Colonic mucosa (tissue), 4 donors: Measurements from ENCODE around the gene LHPP. TPM values are rescaled to one million over a fixed set of nuclear protein-coding genes. Genes with fewer than 3 reads are reported as not detected.

Source experiments
- DNase-seq: peaks from one replicate; pipeline ENCODE4 v3.0.0-alpha.2; 2020
- H3K27ac ChIP-seq: fragments of 200-600 bp; one replicate; pipeline ENCODE4 v1.8.0; 2021
- H3K27me3 ChIP-seq: fragments of 200-600 bp; one replicate; pipeline ENCODE4 v1.8.0; 2021
- H3K36me3 ChIP-seq: fragments of 200-600 bp; one replicate; pipeline ENCODE4 v1.8.0; 2021
- H3K4me1 ChIP-seq: fragments of 200-600 bp; one replicate; pipeline ENCODE4 v1.8.0; 2021; ENCODE audit warnings: mild to moderate bottlenecking
- H3K4me3 ChIP-seq: fragments of 200-600 bp; one replicate; pipeline ENCODE4 v1.8.0; 2021
- H3K9ac ChIP-seq, 2 donors: one replicate each; pipeline ENCODE4 v1.7.0; 2013; ENCODE audit warnings: control low read depth in 2 of 2, low read depth in 2 of 2, low read length in 2 of 2
- H3K9me3 ChIP-seq: fragments of 200-600 bp; one replicate; pipeline ENCODE4 v1.8.0; 2021
- CTCF ChIP-seq: fragments of 200-600 bp; IDR thresholded peaks from one replicate; pipeline ENCODE4 v1.8.0; 2022; ENCODE audit warnings: antibody characterized with exemption, mild to moderate bottlenecking
- intact Hi-C: fragments of 100-400 bp; cut with DNase I; formaldehyde crosslinking; loops from one replicate; pipeline ENCODE4 v1.14.1; 2022
- total RNA-seq, 2 donors: library from RNA; stranded (reverse); fragmentation: NEBNext Ultra II Directional in 1 of 2; extraction: Animal tissue kit (Norgen Biotek cat#: 25700) in 1 of 2; gene quantifications; one replicate each; pipeline ENCODE4 v1.2.1, GENCODE V29; 2021
- donor health status: healthy.
- donor health status: DM: no; HTN: no; CAD: no.
- donor health status: DM: no; HTN: no; CAD: no.

Gene LHPP
- total RNA-seq, 2 donors from 2014 or later: 12.8 to 24.6 TPM

GRCh38 chr10:124464028-124464965, 2.7 kb downstream of the LHPP start:
- Histone ChIP-seq H3K36me3 (no peaks in the 10 kb centered on the region), H3K9ac (no peak overlapping the region), H3K27me3 (no peaks in the 10 kb centered on the region), H3K4me3 (no peak overlapping the region), H3K4me1 (no peaks in the 10 kb centered on the region), H3K9me3 (no peaks in the 10 kb centered on the region), H3K27ac (no peak overlapping the region)
- intact Hi-C loops: no loop called here
- no peak for DNase-seq
- no peak for TF ChIP-seq CTCF

- Histone ChIP-seq H3K9ac (no peak overlapping the region), H3K36me3 (no peaks in the 10 kb centered on the region), H3K9me3 (no peaks in the 10 kb centered on the region), H3K4me1 (no peaks in the 10 kb centered on the region), H3K27me3 (no peaks in the 10 kb centered on the region), H3K27ac (no peak overlapping the region), H3K4me3 (no peak overlapping the region)
- intact Hi-C loops: no loop called here
- no peak for TF ChIP-seq CTCF
- DNase-seq: peak; percentile 44
Observed at GRCh38 chr10:124465003-124465776, 3.6 kb downstream of the LHPP start.

- Histone ChIP-seq H3K27me3 (no peaks in the 10 kb centered on the region), H3K9me3 (no peaks in the 10 kb centered on the region), H3K27ac (no peak overlapping the region), H3K9ac (no peak overlapping the region), H3K4me3 (no peak overlapping the region), H3K36me3 (no peaks in the 10 kb centered on the region), H3K4me1 (no peaks in the 10 kb centered on the region)
- no peak for DNase-seq
- TF ChIP-seq CTCF: no peak
- intact Hi-C loops: no loop called here
Observed at GRCh38 chr10:124465777-124466488, 4.3 kb downstream of the LHPP start.

DNA sequence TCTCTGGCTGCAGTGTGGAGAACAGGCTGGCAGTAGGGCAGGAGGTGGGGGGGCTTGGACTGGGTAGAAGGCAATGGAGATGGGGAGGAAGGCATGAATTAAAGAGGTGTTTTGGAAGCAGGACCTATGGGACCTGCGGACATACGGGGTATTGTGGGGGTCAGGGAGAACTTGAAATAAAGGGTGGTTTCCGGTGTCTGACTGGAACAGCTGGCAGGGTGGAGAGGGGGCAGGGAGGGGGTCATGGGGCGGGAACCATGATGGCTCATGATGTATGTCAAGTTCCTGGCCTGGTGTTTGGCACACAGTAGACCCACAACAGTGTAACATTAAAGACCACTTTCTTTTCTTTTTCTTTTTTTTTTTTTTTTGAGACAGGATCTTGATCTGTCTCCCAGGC, 5.5 kb downstream of the LHPP start:
- intact Hi-C loops: no loop called here
- TF ChIP-seq CTCF: no peak
- Histone ChIP-seq H3K36me3 (no peaks in the 10 kb centered on the region), H3K4me3 (no peak overlapping the region), H3K27me3 (no peaks in the 10 kb centered on the region), H3K9ac (no peak overlapping the region), H3K4me1 (no peaks in the 10 kb centered on the region), H3K9me3 (no peaks in the 10 kb centered on the region), H3K27ac (no peak overlapping the region)
- no peak for DNase-seq

DNA sequence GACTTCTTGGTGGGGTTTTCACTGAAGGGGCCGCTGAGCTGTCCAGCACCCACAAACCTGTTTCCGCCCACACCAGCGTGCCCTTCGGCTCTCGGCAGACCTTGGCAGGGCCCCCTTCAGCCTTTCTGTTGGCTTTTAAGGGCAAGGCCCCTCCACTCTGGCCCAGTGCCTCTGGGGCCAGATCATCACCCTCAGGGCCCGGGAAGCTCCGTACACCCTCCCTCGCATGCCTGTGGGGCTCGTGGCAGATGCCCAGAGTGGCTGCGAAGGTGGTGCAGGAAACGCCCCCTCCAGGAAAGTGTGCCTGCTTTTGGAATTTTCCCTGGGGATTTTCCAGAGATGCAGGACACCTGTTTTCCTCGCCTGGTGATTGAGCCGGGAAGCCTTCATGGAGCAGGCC, 7.0 kb downstream of the LHPP start:
- Histone ChIP-seq H3K4me3 (no peak overlapping the region), H3K36me3 (no peaks in the 10 kb centered on the region), H3K9ac (no peak overlapping the region), H3K27me3 (no peaks in the 10 kb centered on the region), H3K9me3 (no peaks in the 10 kb centered on the region), H3K27ac (no peak overlapping the region), H3K4me1 (no peaks in the 10 kb centered on the region)
- intact Hi-C loops: no loop called here
- TF ChIP-seq CTCF: no peak
- DNase-seq: no peak
